Common myeloid progenitor, CD34-positive (primary cell): ENCODE data around the gene SULT2B1.
A peak's percentile ranks its signal among the peaks of the same experiment; 100 is the strongest.

Source experiments
- CTCF ChIA-PET: fragments of 350-600 bp; sonication (Branson Sonifier 250); formaldehyde crosslinking; loops from one replicate; lab custom pipeline; 2021; ENCODE audit warnings: antibody characterized with exemption; lab: Charles Lee
- POLR2A ChIA-PET: fragments of 350-600 bp; sonication (Branson Sonifier 250); formaldehyde crosslinking; loops from one replicate; lab custom pipeline; 2021; ENCODE audit warnings: antibody characterized with exemption; lab: Charles Lee
- DNase-seq, 3 donors: peaks; one replicate each; pipeline versions ENCODE4 v3.0.0 to v3.0.0-alpha.2; 2013
- H3K27ac ChIP-seq, 2 experiments: 1 replicate in 1 of 2; 2 replicates in 1 of 2; pipeline ENCODE4 v1.7.0; 2013; ENCODE audit warnings: inconsistent platforms in 2 of 2, low read length in 2 of 2, mild to moderate bottlenecking in 2 of 2, low read depth in 1 of 2, moderate library complexity in 1 of 2; ENCODE audit not compliant: severe bottlenecking in 2 of 2, insufficient read depth in 1 of 2, poor library complexity in 1 of 2
- H3K27me3 ChIP-seq, 5 experiments: replicated peaks in 2 of 5; 1 replicate in 3 of 5; 2 replicates in 2 of 5; pipeline versions ENCODE4 v1.6.1 to v1.7.0; 2013; ENCODE audit warnings: low read length in 4 of 5, mild to moderate bottlenecking in 2 of 5, moderate library complexity in 2 of 5, inconsistent platforms in 1 of 5; ENCODE audit not compliant: insufficient read depth in 5 of 5, control insufficient read depth in 4 of 5
- H3K36me3 ChIP-seq, 4 experiments: 1 replicate in 2 of 4; 2 replicates in 2 of 4; pipeline versions ENCODE4 v1.6.1 to v1.7.0; 2013; ENCODE audit warnings: low read length in 3 of 4, control low read depth in 1 of 4, mild to moderate bottlenecking in 1 of 4; ENCODE audit not compliant: control insufficient read depth in 4 of 4, insufficient read depth in 4 of 4
- H3K4me1 ChIP-seq, 4 experiments: 1 replicate in 3 of 4; 2 replicates in 1 of 4; pipeline versions ENCODE4 v1.6.1 to v1.7.1; 2013; ENCODE audit warnings: low read length in 3 of 4, mild to moderate bottlenecking in 3 of 4, control low read depth in 1 of 4, inconsistent platforms in 1 of 4, moderate library complexity in 1 of 4; ENCODE audit not compliant: control insufficient read depth in 4 of 4, insufficient read depth in 4 of 4; ENCODE audit errors: control extremely low read depth in 1 of 4
- H3K4me3 ChIP-seq, 7 experiments: 1 replicate in 4 of 7; 2 replicates in 3 of 7; pipeline versions ENCODE4 v1.5.1 to v1.7.0; 2013; ENCODE audit warnings: mild to moderate bottlenecking in 7 of 7, low read length in 6 of 7, moderate library complexity in 6 of 7, inconsistent platforms in 2 of 7, low read depth in 2 of 7, control low read depth in 1 of 7; ENCODE audit not compliant: insufficient read depth in 4 of 7, control insufficient read depth in 1 of 7; ENCODE audit errors: extremely low read depth in 1 of 7
- H3K9me3 ChIP-seq, 5 experiments: 1 replicate in 4 of 5; 2 replicates in 1 of 5; pipeline versions ENCODE4 v1.6.1 to v1.7.1; 2013; ENCODE audit warnings: low read length in 4 of 5, mild to moderate bottlenecking in 2 of 5, inconsistent platforms in 1 of 5, low read depth in 1 of 5, moderate library complexity in 1 of 5; ENCODE audit not compliant: control insufficient read depth in 4 of 5, insufficient read depth in 2 of 5; ENCODE audit errors: control extremely low read depth in 1 of 5
- WGBS: methylation state at CpG from one replicate; pipeline ENCODE4 v1.1.5; 2013; ENCODE audit not compliant: insufficient coverage; 5-methylcytosine and 5-hydroxymethylcytosine counted together

SULT2B1 gene

DNA sequence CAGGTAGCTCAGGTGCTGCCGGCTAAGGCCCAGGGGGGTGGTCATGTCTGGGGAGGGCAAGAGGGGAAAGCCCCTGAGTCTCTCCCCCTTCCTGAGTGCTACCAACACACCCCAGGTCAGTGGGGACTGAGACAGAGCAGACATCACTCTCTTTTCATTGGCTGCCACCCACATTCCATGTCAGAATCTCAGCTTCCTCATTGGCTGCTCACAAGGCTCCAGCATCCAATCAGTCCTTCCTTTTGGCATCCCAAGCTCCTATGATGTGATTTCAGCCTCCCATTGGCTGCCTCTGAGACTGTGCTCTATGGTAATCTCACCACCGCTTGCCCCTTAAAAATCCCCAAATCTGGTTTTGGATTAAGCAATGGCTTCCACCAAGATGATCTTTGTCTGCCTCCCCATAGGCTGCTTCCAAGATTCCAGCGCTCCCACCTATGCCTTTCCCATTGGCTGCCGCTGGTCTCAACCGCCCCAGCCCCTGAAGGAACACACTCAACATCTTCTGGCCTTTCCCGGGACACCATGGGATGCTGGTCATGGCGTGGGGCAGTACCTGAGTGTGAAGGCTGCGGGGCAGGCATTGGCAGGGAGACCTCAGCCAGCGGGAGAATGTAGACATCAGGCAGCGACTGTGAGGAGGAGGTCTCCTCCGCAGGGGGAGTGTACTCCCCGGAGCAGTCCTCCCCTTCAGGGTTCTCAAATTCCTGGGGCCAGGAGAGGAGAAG is 42.3 kb upstream of the SULT2B1 start:
- ChIA-PET CTCF (interaction anchor here (1.1 to 2.8 kb wide), 4 partner anchors 16 to 238 kb away, joined by 3 to 10 read pairs (median 7); no protein-coding TSS in a partner anchor), POLR2A (no interaction called here)
- peaks cover 0 to 18% (median 11%) of the 10 kb centered on the region in 4 experiments for H3K4me1 ChIP-seq
- no peak overlapping the region for H3K4me3 ChIP-seq
- no peaks in the 10 kb centered on the region for H3K36me3 ChIP-seq
- H3K27me3 ChIP-seq = peaks cover 6 to 28% (median 16%) of the 10 kb centered on the region in 5 experiments
- H3K27ac ChIP-seq = no peak overlapping the region
- DNase-seq = no peak
- no peaks in the 10 kb centered on the region for H3K9me3 ChIP-seq
- WGBS = 93% methylated on average over 11 of the region's 12 CpGs

DNA sequence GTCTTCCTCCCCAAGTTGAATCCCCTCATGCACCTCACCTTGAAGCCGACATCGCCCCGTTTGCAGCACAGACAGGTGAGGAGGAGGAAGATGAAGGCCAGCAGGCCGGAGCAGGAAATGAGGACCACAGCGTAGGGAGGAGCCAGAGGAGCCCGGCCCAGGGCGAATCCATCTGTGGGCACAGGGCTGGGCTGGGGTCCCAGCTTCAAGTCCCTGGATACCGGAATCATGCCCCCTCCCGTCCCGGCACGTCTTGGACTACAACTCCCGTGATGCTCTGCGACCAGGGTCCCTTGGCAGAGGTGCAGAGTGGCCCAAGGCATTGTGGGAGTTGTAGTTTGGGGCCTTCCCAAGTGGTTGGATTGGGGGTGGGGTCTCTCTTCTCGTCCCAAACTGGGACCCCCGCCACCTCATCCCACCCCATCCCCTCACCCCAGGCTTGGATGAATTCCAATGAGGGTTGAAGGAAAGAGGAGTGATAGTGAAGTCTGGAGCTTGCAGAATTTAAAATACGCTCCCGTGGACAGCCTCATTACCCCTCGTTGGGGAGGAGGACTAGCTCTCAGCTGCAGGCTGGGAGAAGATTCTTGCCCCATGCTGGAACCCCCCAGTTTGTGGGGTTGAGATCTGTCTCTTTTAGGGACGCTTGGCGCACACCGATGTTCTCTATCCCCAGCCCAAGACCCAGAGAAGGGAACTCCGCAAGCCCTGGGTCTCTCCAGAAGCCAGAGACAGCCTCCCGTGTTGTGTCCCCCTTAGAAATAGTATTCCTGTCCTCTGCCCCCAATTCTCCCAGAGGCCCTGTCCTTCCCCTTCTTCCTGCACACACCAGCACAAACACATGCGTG is 41.3 kb upstream of the SULT2B1 start:
- WGBS = 8% methylated on average over 19 of the region's 24 CpGs
- Histone ChIP-seq H3K4me3 (peak overlapping the region in 4 of 7 experiments; percentile 20 to 71 (median 50)), H3K36me3 (no peaks in the 10 kb centered on the region), H3K4me1 (peaks cover 0 to 18% (median 11%) of the 10 kb centered on the region in 4 experiments), H3K27ac (no peak overlapping the region), H3K27me3 (peaks cover 6 to 28% (median 16%) of the 10 kb centered on the region in 5 experiments), H3K9me3 (no peaks in the 10 kb centered on the region)
- peak; percentile 51 to 65 (median 61) for DNase-seq
- CTCF ChIA-PET = interaction anchor here (2.8 kb wide), 1 partner anchor 79 kb away, joined by 8 read pairs; no protein-coding TSS in a partner anchor
- POLR2A ChIA-PET = no interaction called here

DNA sequence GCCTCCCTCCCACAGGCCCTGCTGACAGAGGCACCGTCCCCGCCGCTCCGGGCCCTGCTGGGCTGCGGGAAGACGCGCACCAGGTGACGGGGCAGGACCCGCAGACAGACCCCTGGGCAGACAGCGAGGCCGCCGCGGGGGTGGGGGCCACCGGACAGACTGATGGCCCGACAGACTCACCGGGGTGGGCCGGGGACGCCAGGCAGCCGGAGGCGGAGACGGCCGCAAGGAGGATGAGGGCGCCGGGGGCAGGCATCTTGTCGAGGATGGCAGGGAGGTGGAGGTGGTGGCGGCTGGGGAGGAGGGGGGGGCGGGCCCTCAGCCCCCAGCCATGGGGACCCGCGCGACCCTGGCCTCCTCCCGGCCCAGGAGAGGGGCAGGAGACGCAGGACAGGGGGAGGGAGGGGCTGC is 40.6 kb upstream of the SULT2B1 start:
- no peaks in the 10 kb centered on the region for H3K36me3 ChIP-seq
- peaks cover 6 to 28% (median 16%) of the 10 kb centered on the region in 5 experiments for H3K27me3 ChIP-seq
- ChIA-PET POLR2A (no interaction called here), CTCF (interaction anchor here (1.0 kb wide), 1 partner anchor 73 kb away, joined by 3 read pairs; no protein-coding TSS in a partner anchor)
- no peaks in the 10 kb centered on the region for H3K9me3 ChIP-seq
- H3K4me3 ChIP-seq = peak overlapping the region in 1 of 7 experiments; percentile 71
- peaks cover 0 to 18% (median 11%) of the 10 kb centered on the region in 4 experiments for H3K4me1 ChIP-seq
- no peak overlapping the region for H3K27ac ChIP-seq
- DNase-seq = no peak
- WGBS = 1% methylated on average over 21 of the region's 32 CpGs

DNA sequence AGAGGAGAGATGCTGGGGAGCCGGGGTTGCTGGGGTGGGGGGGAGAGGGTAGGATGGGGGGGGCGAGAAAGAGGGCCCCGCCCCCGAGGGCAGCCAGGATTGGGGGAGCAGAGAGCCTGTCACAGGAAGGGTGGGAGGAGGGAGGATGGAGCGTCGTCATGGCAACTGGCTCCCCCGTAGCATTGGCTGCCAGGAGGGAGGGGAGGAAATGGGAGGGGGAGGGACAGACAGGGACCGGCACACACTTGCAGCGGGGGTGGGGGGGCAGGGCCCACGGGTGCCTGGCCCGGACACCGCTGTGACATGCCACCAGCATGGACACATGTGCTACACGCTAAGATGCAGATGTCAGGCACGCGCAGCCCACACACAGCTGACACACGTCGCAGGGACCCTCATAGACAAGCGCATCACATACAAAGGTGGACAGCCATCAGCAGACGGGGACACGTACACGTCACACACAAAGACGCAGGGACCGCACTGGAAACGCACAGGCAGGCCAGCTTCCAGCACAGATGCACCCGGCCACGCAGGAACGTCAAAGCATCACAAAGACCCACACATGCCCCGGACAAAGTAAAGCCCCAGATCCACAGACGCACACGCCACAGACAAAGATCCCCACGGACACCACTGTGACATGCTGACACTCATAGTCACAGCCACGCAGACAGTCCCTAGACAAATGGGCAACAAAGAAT is 40.0 kb upstream of the SULT2B1 start, which contains the start of gene LMTK3:
TSS of gene LMTK3 (minus strand) at position 36 of the 704 bp plus-strand sequence. CDS start 259 bp downstream, outside the sequence.
- WGBS = 7% methylated on average over 22 of the region's 32 CpGs

DNA sequence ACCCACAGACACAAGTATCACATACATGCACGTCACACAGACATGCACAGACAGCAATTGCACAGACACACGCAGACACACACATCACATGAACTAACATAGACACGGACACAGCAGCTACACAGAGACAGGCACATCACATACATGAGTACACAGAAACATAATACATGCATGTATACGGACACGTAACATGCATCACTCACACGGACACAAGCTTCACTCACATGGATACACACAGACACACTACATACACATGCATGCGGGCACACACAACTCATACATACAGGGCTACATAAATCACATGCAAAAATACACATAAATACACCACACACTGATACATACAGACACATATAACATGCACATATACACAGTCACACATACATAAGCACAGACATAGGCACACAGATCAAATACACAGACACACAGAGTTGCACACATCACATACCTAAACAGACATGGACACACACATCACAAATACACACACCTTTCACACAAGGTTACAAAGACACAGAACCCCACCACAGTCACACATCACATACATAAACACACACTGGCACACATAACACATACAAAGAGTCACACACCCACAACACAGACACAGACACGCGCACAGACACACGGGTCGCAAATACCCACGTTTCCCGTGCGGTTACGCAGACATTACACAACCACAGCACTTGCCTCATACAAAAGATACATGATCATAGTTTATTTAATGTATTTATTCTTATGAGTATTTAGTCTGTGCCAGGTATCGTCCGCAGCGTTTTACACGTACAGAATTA is 39.3 kb upstream of the SULT2B1 start:
- H3K4me1 ChIP-seq = peaks cover 0 to 18% (median 11%) of the 10 kb centered on the region in 4 experiments
- CTCF ChIA-PET = interaction anchor here (1.0 to 1.1 kb wide), 2 partner anchors 25 to 71 kb away, joined by 3 read pairs; no protein-coding TSS in a partner anchor
- 63% methylated on average over 8 of the region's 19 CpGs for WGBS
- H3K27me3 ChIP-seq = peaks cover 6 to 28% (median 16%) of the 10 kb centered on the region in 5 experiments
- peak in 1 of 3 donors; percentile 26 for DNase-seq
- H3K9me3 ChIP-seq = no peaks in the 10 kb centered on the region
- peak overlapping the region in 3 of 7 experiments; percentile 71 to 84 (median 75) for H3K4me3 ChIP-seq
- no peak overlapping the region for H3K27ac ChIP-seq
- POLR2A ChIA-PET = no interaction called here
- no peaks in the 10 kb centered on the region for H3K36me3 ChIP-seq

More for the DNA sequence above, 40.0 kb upstream of the SULT2B1 start, which contains the start of gene LMTK3:
- ChIA-PET POLR2A (no interaction called here), CTCF (interaction anchor here (1.0 kb wide), 1 partner anchor 72 kb away, joined by 3 read pairs; no protein-coding TSS in a partner anchor)
- H3K4me1 ChIP-seq = peaks cover 0 to 18% (median 11%) of the 10 kb centered on the region in 4 experiments
- no peaks in the 10 kb centered on the region for H3K36me3 ChIP-seq
- H3K9me3 ChIP-seq = no peaks in the 10 kb centered on the region
- peak within 1 kb of the TSS in 4 of 7 experiments; percentile 20 to 71 (median 50) for H3K4me3 ChIP-seq
- H3K27ac ChIP-seq = no peak within 1 kb of the TSS
- peaks cover 6 to 28% (median 16%) of the 10 kb centered on the region in 5 experiments for H3K27me3 ChIP-seq
- DNase-seq = peak; percentile 52 to 69 (median 65)
